GM23248 (cell line): Measurements from ENCODE around the gene ANKRD11. TPM values are rescaled to one million over a fixed set of nuclear protein-coding genes. Genes with fewer than 3 reads are reported as not detected.

Experiments
- DNase-seq: peaks from one replicate; pipeline ENCODE4 v3.0.0-alpha.2; 2015
- H2AFZ ChIP-seq: fragments of 200-600 bp; sonication (generic); 2 replicates; pipeline ENCODE4 v1.6.1; 2016; ENCODE audit warnings: antibody characterized with exemption
- H3F3A ChIP-seq: fragments of 200-600 bp; sonication (generic); 2 replicates; pipeline ENCODE4 v1.6.1; 2016; ENCODE audit warnings: mild to moderate bottlenecking, antibody characterized with exemption, mixed run types; ENCODE audit not compliant: insufficient read depth
- H3K27ac ChIP-seq: fragments of 200-600 bp; sonication (generic); 2 replicates; pipeline ENCODE4 v1.5.1; 2016; ENCODE audit warnings: mild to moderate bottlenecking
- H3K27me3 ChIP-seq: fragments of 200-600 bp; sonication (generic); replicated peaks from 2 replicates; pipeline ENCODE4 v1.6.1; 2016; ENCODE audit warnings: mild to moderate bottlenecking; ENCODE audit not compliant: insufficient read depth
- H3K36me3 ChIP-seq: fragments of 200-600 bp; sonication (generic); 2 replicates; pipeline ENCODE4 v1.6.1; 2016; ENCODE audit warnings: low read depth, mild to moderate bottlenecking
- H3K4me1 ChIP-seq: fragments of 200-600 bp; sonication (generic); 2 replicates; pipeline ENCODE4 v1.6.1; 2016; ENCODE audit warnings: mild to moderate bottlenecking; ENCODE audit not compliant: insufficient read depth
- H3K4me2 ChIP-seq: fragments of 200-600 bp; sonication (generic); one replicate; pipeline ENCODE4 v1.6.1; 2016; ENCODE audit warnings: mild to moderate bottlenecking; ENCODE audit not compliant: unreplicated experiment
- H3K4me3 ChIP-seq: fragments of 200-600 bp; sonication (generic); 2 replicates; pipeline ENCODE4 v1.5.1; 2016; ENCODE audit warnings: mild to moderate bottlenecking
- H3K79me2 ChIP-seq: fragments of 200-600 bp; sonication (generic); 2 replicates; pipeline ENCODE4 v1.6.1; 2016; ENCODE audit warnings: mild to moderate bottlenecking; ENCODE audit not compliant: insufficient read depth
- H3K9ac ChIP-seq: fragments of 200-600 bp; sonication (generic); 2 replicates; pipeline ENCODE4 v1.6.1; 2016; ENCODE audit warnings: mild to moderate bottlenecking
- H3K9me2 ChIP-seq: fragments of 200-600 bp; sonication (generic); 2 replicates; pipeline ENCODE4 v1.6.1; 2016; ENCODE audit warnings: mixed run types, mild to moderate bottlenecking, moderate library complexity; ENCODE audit not compliant: insufficient read depth
- H3K9me3 ChIP-seq: fragments of 200-600 bp; sonication (generic); one replicate; pipeline ENCODE4 v1.6.1; 2017; ENCODE audit warnings: low read depth
- H4K20me1 ChIP-seq: fragments of 200-600 bp; sonication (generic); 2 replicates; pipeline ENCODE4 v1.6.0; 2016; ENCODE audit not compliant: insufficient read depth
- EZH2 ChIP-seq: fragments of 200-600 bp; sonication (generic); IDR thresholded peaks from 2 replicates; pipeline ENCODE4 v1.6.1; 2018; ENCODE audit warnings: antibody characterized with exemption, mild to moderate bottlenecking; ENCODE audit not compliant: insufficient read depth, poor library complexity, severe bottlenecking
- EZH2phosphoT487 ChIP-seq: fragments of 200-600 bp; sonication (generic); IDR thresholded peaks from 2 replicates; pipeline ENCODE4 v1.6.1; 2018; ENCODE audit warnings: antibody characterized with exemption, moderate library complexity, mild to moderate bottlenecking, low read depth; ENCODE audit not compliant: insufficient read depth
- WGBS, 2 experiments: methylation state at CpG; one replicate each; pipeline ENCODE4 v1.1.6; 2015 to 2017; ENCODE audit warnings: low lambda C conversion rate in 2 of 2, low coverage in 1 of 2; ENCODE audit errors: missing lambda C conversion rate in 2 of 2; 5-methylcytosine and 5-hydroxymethylcytosine counted together
- in situ Hi-C: fragments of 300-500 bp; cut with MboI; formaldehyde crosslinking; loops from 2 replicates; pipeline ENCODE4 v1.15.0; 2020
- polyA plus RNA-seq: library from polyadenylated mRNA; unstranded; fragments of >200 nt; fragmentation: Nextera tagmentation; extraction: Ambion mirVana; gene quantifications from 2 replicates; pipeline ENCODE4 v1.2.1, GENCODE V29; 2016
- total RNA-seq: library from RNA; depleted of rRNA; stranded (reverse); fragments of >200 nt; shearing (Covaris generic); gene quantifications from 2 replicates; pipeline ENCODE4 v1.2.3, GENCODE V29; 2014

The ANKRD11 gene
- total and polyA plus RNA-seq, 2 experiments from 2014 or later, result 39.3 to 84.7 TPM

DNA sequence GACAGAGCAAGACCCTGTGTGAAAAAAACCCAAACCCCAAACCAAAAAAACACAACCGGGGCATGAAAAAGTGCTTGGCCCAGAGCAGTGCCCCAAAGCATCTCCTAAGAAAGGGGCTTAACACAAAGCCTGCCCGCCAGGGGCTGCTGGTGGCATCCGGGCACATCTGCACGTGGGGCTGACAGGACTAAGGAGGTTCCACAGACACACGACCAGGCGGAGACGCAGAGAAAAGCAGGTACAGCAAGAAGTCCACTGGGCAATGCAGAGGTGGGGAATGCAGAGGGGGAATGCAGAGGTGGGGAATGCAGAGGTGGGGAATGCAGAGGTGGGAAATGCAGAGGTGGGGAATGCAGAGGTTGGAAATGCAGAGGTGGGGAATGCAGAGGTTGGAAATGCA lies 163.6 kb downstream of the ANKRD11 start:
- peak overlapping the region; percentile 69 for H3K4me2 ChIP-seq
- H2AFZ ChIP-seq, result no peak overlapping the region
- H3K36me3 ChIP-seq, result no peaks in the 10 kb centered on the region
- H3K9ac ChIP-seq, result peak overlapping the region; percentile 69; the same call in 1 of the 2 replicates
- no peak for DNase-seq
- H3K4me1 ChIP-seq, result peaks cover 66% of the 10 kb centered on the region
- no peaks in the 10 kb centered on the region for H3K9me2 ChIP-seq
- H3K9me3 ChIP-seq, result no peaks in the 10 kb centered on the region
- no peaks in the 10 kb centered on the region for H3K27me3 ChIP-seq
- 80 to 89% methylated on average over 7 of the region's 7 CpGs for WGBS, 2 experiments
- peaks cover 100% of the 10 kb centered on the region for H3K79me2 ChIP-seq
- in situ Hi-C loops, result no loop called here
- H3K27ac ChIP-seq, result peak overlapping the region; percentile 87
- H3K4me3 ChIP-seq, result no peak overlapping the region
- TF ChIP-seq EZH2phosphoT487, result no peak
- TF ChIP-seq EZH2, result no peak
- H3F3A ChIP-seq, result peaks cover 54% of the 10 kb centered on the region
- H4K20me1 ChIP-seq, result peaks cover 13% of the 10 kb centered on the region; the same call in 1 of the 2 replicates

DNA sequence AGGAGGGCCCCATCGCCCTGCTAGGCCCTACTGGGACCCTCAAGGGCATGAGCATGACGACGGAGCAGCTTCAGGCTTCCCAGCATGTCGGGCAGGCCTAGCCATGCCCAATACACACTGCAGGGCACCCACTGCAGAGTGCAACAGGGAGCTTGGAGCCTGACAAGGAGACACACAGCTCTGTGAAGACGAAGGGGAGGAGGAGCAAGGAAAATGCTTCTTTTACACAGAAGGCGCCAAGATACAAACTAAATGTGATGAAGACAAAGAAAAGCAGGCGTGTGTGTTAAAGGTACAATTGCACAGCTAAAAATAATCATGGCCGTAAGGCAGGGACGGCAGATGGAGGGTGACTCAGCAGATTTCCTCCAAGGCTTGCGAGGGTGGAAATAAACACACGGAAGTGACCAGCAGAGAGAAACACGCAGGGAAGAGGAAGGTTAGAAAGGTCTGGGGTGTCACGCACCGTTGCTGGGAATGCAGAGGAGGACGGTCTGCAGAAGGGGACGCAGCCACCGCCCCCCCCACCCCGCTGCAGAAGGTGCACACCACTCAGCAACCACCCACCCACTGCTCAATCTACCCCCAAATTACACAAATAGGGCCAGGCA lies 164.4 kb downstream of the ANKRD11 start:
- peaks cover 49% of the 10 kb centered on the region for H3F3A ChIP-seq
- peaks cover 100% of the 10 kb centered on the region for H3K79me2 ChIP-seq
- no peak overlapping the region for H2AFZ ChIP-seq
- no peaks in the 10 kb centered on the region for H3K36me3 ChIP-seq
- peak overlapping the region; percentile 87 for H3K27ac ChIP-seq
- DNase-seq, result peak; percentile 92
- H3K9me3 ChIP-seq, result no peaks in the 10 kb centered on the region
- peak overlapping the region; percentile 69 for H3K9ac ChIP-seq
- in situ Hi-C loops, result no loop called here
- H3K27me3 ChIP-seq, result no peaks in the 10 kb centered on the region
- TF ChIP-seq EZH2 (no peak), EZH2phosphoT487 (no peak)
- WGBS, 2 experiments, result 7 to 10% methylated on average over 16 to 18 of the region's 18 CpGs
- peaks cover 8% of the 10 kb centered on the region; the same call in 1 of the 2 replicates for H4K20me1 ChIP-seq
- H3K4me2 ChIP-seq, result peak overlapping the region; percentile 69
- H3K4me1 ChIP-seq, result peaks cover 70% of the 10 kb centered on the region
- H3K4me3 ChIP-seq, result peak overlapping the region; percentile 35
- H3K9me2 ChIP-seq, result no peaks in the 10 kb centered on the region

DNA sequence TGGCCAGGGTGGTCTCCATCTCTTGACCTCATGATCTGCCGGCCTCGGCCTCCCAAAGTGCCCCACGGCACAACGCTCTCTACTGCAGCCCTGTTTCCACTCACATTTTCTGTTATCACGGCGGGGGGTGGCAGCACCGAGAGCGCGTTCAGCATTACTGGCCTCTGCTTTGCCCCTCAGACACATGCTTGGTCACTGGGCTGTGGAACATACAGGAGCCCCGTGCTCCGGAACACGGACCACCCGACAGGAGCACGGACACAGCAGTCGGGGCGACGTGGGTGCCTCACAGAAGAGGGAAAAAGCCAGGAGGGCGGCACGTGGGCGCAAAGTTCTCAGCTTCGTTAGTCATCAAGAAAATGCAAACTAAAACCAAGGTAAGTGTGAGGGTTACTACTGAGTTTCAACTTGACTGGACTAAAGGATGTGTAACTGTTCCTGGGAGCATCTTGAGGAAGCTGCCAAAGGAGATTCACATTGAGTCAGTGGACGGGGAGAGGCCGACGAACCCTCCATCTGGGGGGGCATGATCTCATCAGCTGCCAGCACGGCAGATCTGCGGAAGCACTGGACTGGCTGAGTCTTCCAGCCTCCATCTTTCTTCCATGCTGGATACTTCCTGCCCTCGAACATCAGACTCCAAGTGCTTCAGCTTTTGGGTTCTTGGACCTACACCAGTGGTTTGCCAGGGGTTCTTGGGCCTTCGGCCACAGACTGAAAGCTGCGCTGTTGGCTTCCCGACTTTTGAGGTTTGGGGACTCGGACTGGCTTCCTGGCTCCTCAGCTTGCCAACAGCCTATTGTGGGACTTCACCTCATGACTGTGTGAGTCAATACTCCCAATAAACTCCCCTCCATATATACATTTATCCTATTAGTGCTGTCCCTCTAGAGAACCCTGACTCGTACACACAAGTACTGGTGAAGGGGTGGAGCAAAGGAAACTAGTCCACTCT lies 166.0 kb downstream of the ANKRD11 start:
- Histone ChIP-seq H3K4me1 (peaks cover 81% of the 10 kb centered on the region), H3K4me3 (no peak overlapping the region), H3K27ac (peak overlapping the region; percentile 87), H4K20me1 (peaks cover 8% of the 10 kb centered on the region; the same call in 1 of the 2 replicates), H3K9me2 (no peaks in the 10 kb centered on the region), H3F3A (peaks cover 53% of the 10 kb centered on the region), H3K79me2 (peaks cover 100% of the 10 kb centered on the region), H3K27me3 (no peaks in the 10 kb centered on the region), H3K9me3 (no peaks in the 10 kb centered on the region), H3K4me2 (no peak overlapping the region), H3K36me3 (no peaks in the 10 kb centered on the region), H3K9ac (peak overlapping the region; percentile 49; the same call in 1 of the 2 replicates), H2AFZ (no peak overlapping the region)
- WGBS, 2 experiments, result 81 to 85% methylated on average over 32 of the region's 32 CpGs
- DNase-seq, result peak; percentile 83
- in situ Hi-C loops, result no loop called here
- TF ChIP-seq EZH2phosphoT487, result no peak
- no peak for TF ChIP-seq EZH2

DNA sequence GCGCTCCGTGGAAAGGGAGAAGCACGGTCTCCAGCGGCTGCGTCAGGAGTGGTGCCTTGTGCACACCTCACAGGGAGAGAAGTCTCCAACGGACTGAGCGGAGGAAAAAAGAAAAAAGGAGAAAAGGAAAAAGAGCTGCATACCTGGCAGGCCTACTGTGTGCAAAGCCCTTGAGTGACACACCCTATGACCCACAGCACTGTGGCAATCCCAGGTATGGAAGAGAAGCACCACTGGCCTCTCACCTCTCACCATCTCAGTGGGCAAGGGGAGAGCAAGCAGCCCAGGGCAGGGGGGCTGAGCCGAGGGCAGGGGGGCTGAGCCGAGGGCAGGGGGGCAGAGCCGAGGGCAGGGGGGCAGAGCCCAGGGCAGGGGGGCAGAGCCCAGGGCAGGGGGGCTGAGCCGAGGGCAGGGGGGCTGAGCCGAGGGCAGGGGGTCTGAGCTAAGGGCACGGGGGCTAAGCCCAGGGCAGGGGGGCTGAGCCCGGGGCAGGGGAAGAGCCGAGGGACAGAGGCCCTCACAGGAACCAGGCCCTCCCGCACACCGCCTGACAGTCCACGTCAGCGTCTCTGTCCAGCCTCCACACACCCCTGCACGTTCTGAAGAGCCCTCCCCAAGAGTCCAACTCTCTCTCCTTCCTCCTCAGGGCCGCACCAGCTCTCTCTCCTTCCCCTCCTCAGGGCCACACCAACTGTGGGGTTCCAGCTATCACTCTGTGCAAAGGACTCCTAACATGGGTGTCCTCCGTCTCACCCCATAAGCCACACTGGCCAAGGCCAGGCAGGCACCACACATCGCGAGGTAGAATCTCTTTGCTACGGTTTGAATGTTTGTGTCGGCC lies 167.0 kb downstream of the ANKRD11 start:
- peaks cover 100% of the 10 kb centered on the region for H3K79me2 ChIP-seq
- peaks cover 57% of the 10 kb centered on the region for H3F3A ChIP-seq
- H3K27me3 ChIP-seq, result no peaks in the 10 kb centered on the region
- no peak overlapping the region for H3K4me3 ChIP-seq
- no peak overlapping the region for H2AFZ ChIP-seq
- H4K20me1 ChIP-seq, result peaks cover 8% of the 10 kb centered on the region; the same call in 1 of the 2 replicates
- no peaks in the 10 kb centered on the region for H3K9me2 ChIP-seq
- peak overlapping the region; percentile 62 for H3K9ac ChIP-seq
- H3K4me1 ChIP-seq, result peaks cover 86% of the 10 kb centered on the region
- WGBS, 2 experiments, result 61 to 72% methylated on average over 18 to 24 of the region's 26 CpGs
- no peak for DNase-seq
- in situ Hi-C loops, result no loop called here
- H3K4me2 ChIP-seq, result peak overlapping the region; percentile 30
- TF ChIP-seq EZH2phosphoT487 (no peak), EZH2 (no peak)
- peak overlapping the region; percentile 87 for H3K27ac ChIP-seq
- no peaks in the 10 kb centered on the region for H3K36me3 ChIP-seq
- H3K9me3 ChIP-seq, result no peaks in the 10 kb centered on the region
